IMR-90 (cell line): ENCODE results near the gene CANT1. TPM values are rescaled to one million over a fixed set of nuclear protein-coding genes. Genes with fewer than 3 reads are reported as not detected.

ENCODE experiments used
- ATAC-seq: fragments of 200-7000 bp; cut with Tn5 transposase; 2 replicates; pipeline ENCODE4 v1.9.1; 2020; ENCODE audit warnings: low read depth, mild to moderate bottlenecking, moderate library complexity
- BruUV-seq: library from RNA; stranded (reverse); fragments of 400-500 nt; replicated peaks from 2 replicates; lab custom pipeline; 2021; lab: Mats Ljungman, UMichigan
- CTCF ChIA-PET: fragments of 300-600 bp; formaldehyde crosslinking; extraction: SDS; loops from one replicate; lab custom pipeline; 2021; ENCODE audit warnings: antibody characterized with exemption; lab: Yijun Ruan, JAX
- POLR2A ChIA-PET: fragments of 300-600 bp; sonication (Branson Sonifier 250); formaldehyde crosslinking; loops from one replicate; lab custom pipeline; 2022; ENCODE audit warnings: antibody characterized with exemption; ENCODE audit not compliant: unreplicated experiment; lab: Charles Lee
- DNase-seq: peaks from one replicate; pipeline ENCODE4 v3.0.0; 2013
- H2AFZ ChIP-seq: replicated peaks from 2 replicates; pipeline ENCODE3; 2013; ENCODE audit warnings: low read length, mild to moderate bottlenecking; ENCODE audit not compliant: poor library complexity
- H2AK5ac ChIP-seq: 2 replicates; pipeline ENCODE4 v1.6.1; 2013; ENCODE audit warnings: low read depth, low read length, inconsistent platforms
- H2AK9ac ChIP-seq: replicated peaks from 2 replicates; pipeline ENCODE3; 2013; ENCODE audit warnings: mild to moderate bottlenecking, low read depth, low read length, moderate library complexity; ENCODE audit not compliant: poor library complexity
- H2BK120ac ChIP-seq: 2 replicates; pipeline ENCODE4 v1.6.1; 2013; ENCODE audit warnings: low read depth, low read length, inconsistent platforms
- H2BK15ac ChIP-seq: 3 replicates; pipeline ENCODE4 v1.6.1; 2013; ENCODE audit warnings: low read depth, low read length, inconsistent platforms
- H2BK20ac ChIP-seq: 2 replicates; pipeline ENCODE4 v1.6.1; 2013; ENCODE audit warnings: low read depth, mild to moderate bottlenecking, inconsistent platforms, low read length, moderate library complexity
- H2BK5ac ChIP-seq: 2 replicates; pipeline ENCODE4 v1.6.1; 2013; ENCODE audit warnings: mild to moderate bottlenecking, low read depth, low read length, inconsistent platforms; ENCODE audit not compliant: poor library complexity, severe bottlenecking
- H3K14ac ChIP-seq: replicated peaks from 2 replicates; pipeline ENCODE4 v1.6.1; 2013; ENCODE audit warnings: low read depth, low read length, inconsistent platforms
- H3K18ac ChIP-seq: 2 replicates; pipeline ENCODE4 v1.6.1; 2013; ENCODE audit warnings: low read depth, low read length, control low read depth
- H3K23ac ChIP-seq: 2 replicates; pipeline ENCODE4 v1.6.1; 2013; ENCODE audit warnings: low read depth, low read length, inconsistent platforms
- H3K27ac ChIP-seq: 2 replicates; pipeline ENCODE4 v1.5.1; 2013; ENCODE audit warnings: mild to moderate bottlenecking, control low read depth, low read length; ENCODE audit not compliant: insufficient read depth
- H3K27me3 ChIP-seq: 2 replicates; pipeline ENCODE4 v1.6.1; 2013; ENCODE audit warnings: low read length; ENCODE audit not compliant: control insufficient read depth, insufficient read depth
- H3K36me3 ChIP-seq: 2 replicates; pipeline ENCODE4 v1.6.1; 2013; ENCODE audit warnings: low read length, mixed read lengths; ENCODE audit not compliant: control insufficient read depth, insufficient read depth
- H3K4ac ChIP-seq: 2 replicates; pipeline ENCODE4 v1.6.1; 2013; ENCODE audit warnings: low read depth, low read length, inconsistent platforms
- H3K4me1 ChIP-seq: 2 replicates; pipeline ENCODE4 v1.6.1; 2013; ENCODE audit warnings: low read length, mixed read lengths; ENCODE audit not compliant: control insufficient read depth, insufficient read depth
- H3K4me2 ChIP-seq: 2 replicates; pipeline ENCODE4 v1.6.1; 2013; ENCODE audit warnings: low read depth, mild to moderate bottlenecking, control low read depth, low read length, moderate library complexity
- H3K4me3 ChIP-seq: 2 replicates; pipeline ENCODE4 v1.5.1; 2013; ENCODE audit warnings: low read depth, mild to moderate bottlenecking, control low read depth, low read length, moderate library complexity; ENCODE audit not compliant: insufficient read depth
- H3K56ac ChIP-seq: 2 replicates; pipeline ENCODE4 v1.6.1; 2013; ENCODE audit warnings: low read length, inconsistent platforms; ENCODE audit not compliant: insufficient read depth; ENCODE audit errors: extremely low read depth
- H3K79me1 ChIP-seq, 2 experiments: 2 replicates each; pipeline ENCODE4 v1.6.1; 2013; ENCODE audit warnings: low read length in 2 of 2, inconsistent platforms in 1 of 2, low read depth in 1 of 2
- H3K9ac ChIP-seq: 2 replicates; pipeline ENCODE4 v1.6.1; 2013; ENCODE audit warnings: low read depth, low read length, control low read depth
- H3K9me1 ChIP-seq: 2 replicates; pipeline ENCODE4 v1.6.1; 2013; ENCODE audit warnings: low read length, inconsistent platforms; ENCODE audit not compliant: insufficient read depth
- H3K9me3 ChIP-seq: 2 replicates; pipeline ENCODE4 v1.6.1; 2013; ENCODE audit warnings: low read length; ENCODE audit not compliant: control insufficient read depth, insufficient read depth
- H4K20me1 ChIP-seq: 2 replicates; pipeline ENCODE4 v1.6.1; 2013; ENCODE audit warnings: low read length, inconsistent platforms; ENCODE audit not compliant: insufficient read depth
- H4K5ac ChIP-seq: 2 replicates; pipeline ENCODE4 v1.6.1; 2013; ENCODE audit warnings: mild to moderate bottlenecking, low read depth, low read length, control low read depth
- H4K8ac ChIP-seq, 2 experiments: 2 replicates each; pipeline ENCODE4 v1.6.1; 2013; ENCODE audit warnings: low read depth in 2 of 2, low read length in 2 of 2, control low read depth in 1 of 2, inconsistent platforms in 1 of 2
- H4K91ac ChIP-seq: 2 replicates; pipeline ENCODE4 v1.6.1; 2013; ENCODE audit warnings: low read depth, low read length, inconsistent platforms; ENCODE audit not compliant: insufficient read depth
- BHLHE40 ChIP-seq: fragments of 150-350 bp; IDR thresholded peaks from 2 replicates; pipeline ENCODE4 v1.6.1; 2016; ENCODE audit warnings: mild to moderate bottlenecking, low read depth, low read length
- FOS ChIP-seq: fragments of 150-350 bp; IDR thresholded peaks from 2 replicates; pipeline ENCODE4 v1.6.1; 2016; ENCODE audit warnings: low read depth, low read length
- MAFK ChIP-seq: IDR thresholded peaks from 2 replicates; pipeline ENCODE4 v1.6.1; 2012; ENCODE audit warnings: low read depth, low read length, improper control_type of control experiment
- SMC3 ChIP-seq: fragments of 150-350 bp; IDR thresholded peaks from 2 replicates; pipeline ENCODE4 v1.6.1; 2016; ENCODE audit warnings: low read depth, mild to moderate bottlenecking, antibody characterized with exemption, low read length, moderate library complexity
- USF2 ChIP-seq: fragments of 150-350 bp; IDR thresholded peaks from 2 replicates; pipeline ENCODE4 v1.6.1; 2017; ENCODE audit warnings: mild to moderate bottlenecking, antibody characterized with exemption, low read length, low read depth
- WGBS, 2 experiments: methylation state at CpG; one replicate each; pipeline versions ENCODE4 v1.1.5 to v1.1.7; 2013; ENCODE audit warnings: missing lambda C conversion rate in 2 of 2; ENCODE audit not compliant: insufficient read length in 1 of 2; ENCODE audit errors: extremely low coverage in 2 of 2; 5-methylcytosine and 5-hydroxymethylcytosine counted together
- dilution Hi-C: fragments of 300-500 bp; cut with HindIII; formaldehyde crosslinking; loops from one replicate; pipeline ENCODE4 v1.14.3; 2018; ENCODE audit warnings: low sequenced_read_pairs; ENCODE audit not compliant: unreplicated experiment
- in situ Hi-C: fragments of 300-500 bp; cut with MboI; formaldehyde crosslinking; loops from 3 replicates; pipeline ENCODE4 v1.14.3; 2019; ENCODE audit warnings: low sequenced_read_pairs, inconsistent platforms, mixed read lengths
- intact Hi-C: fragments of 100-400 bp; cut with micrococcal nuclease; formaldehyde crosslinking; loops from 2 replicates; pipeline ENCODE4 v1.10.0; 2022
- polyA plus RNA-seq, 3 experiments: library from polyadenylated mRNA; depleted of rRNA; stranded (reverse); fragments of >200 nt; gene quantifications; 2 replicates each; pipeline ENCODE4 v1.2.3, GENCODE V29; 2012; ENCODE audit warnings: low replicate concordance in 1 of 3
- total RNA-seq: library from RNA; depleted of rRNA; stranded (reverse); fragments of >200 nt; gene quantifications from 2 replicates; pipeline ENCODE4 v1.2.3, GENCODE V29; 2012

CANT1 gene
- total and polyA plus RNA-seq, 2 of the 4 experiments (the other 2 are of a cell fraction) = 51.8 to 73.4 TPM

GRCh38 chr17:79051306-79051705 is 41.7 kb upstream of the CANT1 start:
- dilution Hi-C loops (no loop called here), intact Hi-C loops (no loop called here), in situ Hi-C loops (no loop called here)
- ChIA-PET CTCF (no interaction called here), POLR2A (no interaction called here)
- H3K9me3 ChIP-seq = peaks cover 2% of the 10 kb centered on the region; the same call in 1 of the 2 replicates
- no peak overlapping the region for H3K4me2 ChIP-seq
- no peak overlapping the region for H2AFZ ChIP-seq
- no peaks in the 10 kb centered on the region for H3K4me1 ChIP-seq
- peak; percentile 36 for DNase-seq
- H4K8ac ChIP-seq = no peak overlapping the region
- H3K56ac ChIP-seq = no peak overlapping the region
- WGBS, 2 experiments = 80% methylated on average over 1 of the region's 6 CpGs; no CpG with 5 or more reads in 1 of the 2 experiments
- no peak overlapping the region for H2BK120ac ChIP-seq
- no peak overlapping the region for H2AK5ac ChIP-seq
- no peak overlapping the region for H3K4ac ChIP-seq
- no peaks in the 10 kb centered on the region for H3K27me3 ChIP-seq
- H2AK9ac ChIP-seq = peak overlapping the region; percentile 43
- peaks cover 8% of the 10 kb centered on the region; the same call in 1 of the 2 replicates for H3K36me3 ChIP-seq
- H4K5ac ChIP-seq = no peak overlapping the region
- H4K20me1 ChIP-seq = no peaks in the 10 kb centered on the region; the same call in 1 of the 2 replicates
- peaks cover 7% of the 10 kb centered on the region; the same call in 1 of the 2 replicates for H3K9me1 ChIP-seq
- H2BK15ac ChIP-seq = no peak overlapping the region
- H3K79me1 ChIP-seq = no peaks in the 10 kb centered on the region
- H2BK5ac ChIP-seq = no peak overlapping the region
- H3K27ac ChIP-seq = no peak overlapping the region
- no peak overlapping the region for H4K91ac ChIP-seq
- no peak overlapping the region for H3K4me3 ChIP-seq
- no peak overlapping the region for H3K23ac ChIP-seq
- no peak overlapping the region for H3K9ac ChIP-seq
- BruUV-seq = no TSS peak
- TF ChIP-seq SMC3 (no peak), USF2 (no peak), FOS (0 out of 2 replicates have a peak, but pooled peaks have one; percentile 8), BHLHE40 (no peak), MAFK (peak; percentile 53)
- no peak overlapping the region for H3K14ac ChIP-seq
- no peak overlapping the region for H2BK20ac ChIP-seq
- H3K18ac ChIP-seq = no peak overlapping the region
- peak; percentile 54 for ATAC-seq
